DOHH2 (cell line): ENCODE results near the gene ZNF526.

Source experiments
- H3F3A ChIP-seq: fragments of 200-600 bp; sonication (generic), shearing (Covaris generic); 2 replicates; pipeline ENCODE4 v1.6.0; 2016; ENCODE audit warnings: antibody characterized with exemption, mild to moderate bottlenecking; ENCODE audit not compliant: control insufficient read depth, insufficient read depth
- H3K27ac ChIP-seq: fragments of 200-600 bp; sonication (generic); 2 replicates; pipeline ENCODE4 v1.5.1; 2014; ENCODE audit warnings: low read depth, mild to moderate bottlenecking, low read length, moderate library complexity
- H3K27me3 ChIP-seq: fragments of 200-600 bp; sonication (generic); 2 replicates; pipeline ENCODE4 v1.6.1; 2014; ENCODE audit warnings: mild to moderate bottlenecking, low read length, mixed read lengths; ENCODE audit not compliant: control insufficient read depth
- H3K36me3 ChIP-seq: fragments of 200-600 bp; sonication (generic); 2 replicates; pipeline ENCODE4 v1.6.1; 2014; ENCODE audit warnings: mild to moderate bottlenecking, low read length, moderate library complexity, mixed read lengths; ENCODE audit not compliant: control insufficient read depth
- H3K4me1 ChIP-seq: fragments of 200-600 bp; sonication (generic); 2 replicates; pipeline ENCODE4 v1.6.1; 2014; ENCODE audit warnings: mild to moderate bottlenecking, low read length, mixed read lengths; ENCODE audit not compliant: control insufficient read depth
- H3K4me2 ChIP-seq: fragments of 200-600 bp; sonication (generic); 2 replicates; pipeline ENCODE4 v1.6.0; 2014; ENCODE audit warnings: mild to moderate bottlenecking, low read length, moderate library complexity
- H3K4me3 ChIP-seq: fragments of 200-600 bp; sonication (generic); 2 replicates; pipeline ENCODE4 v1.5.1; 2014; ENCODE audit warnings: mild to moderate bottlenecking, low read length, mixed read lengths
- H3K79me2 ChIP-seq: fragments of 200-600 bp; sonication (generic); 2 replicates; pipeline ENCODE4 v1.6.1; 2014; ENCODE audit warnings: mild to moderate bottlenecking, low read length, mixed read lengths; ENCODE audit not compliant: control insufficient read depth
- H3K9me2 ChIP-seq: fragments of 200-600 bp; sonication (generic); replicated peaks from 2 replicates; pipeline ENCODE4 v1.6.1; 2014; ENCODE audit warnings: mild to moderate bottlenecking, low read length, mixed read lengths; ENCODE audit not compliant: control insufficient read depth
- H3K9me3 ChIP-seq: fragments of 200-600 bp; sonication (generic); 2 replicates; pipeline ENCODE4 v1.6.1; 2014; ENCODE audit warnings: antibody characterized with exemption, low read length, mixed read lengths; ENCODE audit not compliant: control insufficient read depth, insufficient read depth
- H4K20me1 ChIP-seq: fragments of 200-600 bp; sonication (generic); 2 replicates; pipeline ENCODE4 v1.6.0; 2014; ENCODE audit warnings: low read depth, mild to moderate bottlenecking, antibody characterized with exemption, low read length, moderate library complexity; ENCODE audit not compliant: control insufficient read depth, insufficient read depth
- EZH2phosphoT487 ChIP-seq: fragments of 200-600 bp; sonication (generic); IDR thresholded peaks from 2 replicates; pipeline ENCODE4 v1.6.1; 2017; ENCODE audit warnings: borderline replicate concordance, mild to moderate bottlenecking, antibody characterized with exemption, low read length, moderate library complexity, mixed read lengths
- TF ChIP-seq, protein P1 (sequence below): fragments of 200-600 bp; sonication (generic); IDR thresholded peaks from one replicate; pipeline ENCODE4 v1.5.1; 2014; ENCODE audit warnings: antibody characterized with exemption, mild to moderate bottlenecking, low read depth, low read length; ENCODE audit not compliant: poor library complexity, severe bottlenecking

The ZNF526 gene

GRCh38 chr19:42178791-42179674 is 41.1 kb upstream of the ZNF526 start:
- H3K9me3 ChIP-seq, result no peaks in the 10 kb centered on the region
- H3K4me3 ChIP-seq, result no peak overlapping the region
- H3K27me3 ChIP-seq, result peaks cover 45% of the 10 kb centered on the region
- no peak overlapping the region for H3K27ac ChIP-seq
- H3K4me2 ChIP-seq, result no peak overlapping the region
- no peak for TF ChIP-seq EZH2phosphoT487
- TF ChIP-seq, protein P1, sequence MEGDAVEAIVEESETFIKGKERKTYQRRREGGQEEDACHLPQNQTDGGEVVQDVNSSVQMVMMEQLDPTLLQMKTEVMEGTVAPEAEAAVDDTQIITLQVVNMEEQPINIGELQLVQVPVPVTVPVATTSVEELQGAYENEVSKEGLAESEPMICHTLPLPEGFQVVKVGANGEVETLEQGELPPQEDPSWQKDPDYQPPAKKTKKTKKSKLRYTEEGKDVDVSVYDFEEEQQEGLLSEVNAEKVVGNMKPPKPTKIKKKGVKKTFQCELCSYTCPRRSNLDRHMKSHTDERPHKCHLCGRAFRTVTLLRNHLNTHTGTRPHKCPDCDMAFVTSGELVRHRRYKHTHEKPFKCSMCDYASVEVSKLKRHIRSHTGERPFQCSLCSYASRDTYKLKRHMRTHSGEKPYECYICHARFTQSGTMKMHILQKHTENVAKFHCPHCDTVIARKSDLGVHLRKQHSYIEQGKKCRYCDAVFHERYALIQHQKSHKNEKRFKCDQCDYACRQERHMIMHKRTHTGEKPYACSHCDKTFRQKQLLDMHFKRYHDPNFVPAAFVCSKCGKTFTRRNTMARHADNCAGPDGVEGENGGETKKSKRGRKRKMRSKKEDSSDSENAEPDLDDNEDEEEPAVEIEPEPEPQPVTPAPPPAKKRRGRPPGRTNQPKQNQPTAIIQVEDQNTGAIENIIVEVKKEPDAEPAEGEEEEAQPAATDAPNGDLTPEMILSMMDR, result peak; percentile 84
- peaks cover 10% of the 10 kb centered on the region for H3F3A ChIP-seq
- H4K20me1 ChIP-seq, result no peaks in the 10 kb centered on the region
- H3K79me2 ChIP-seq, result no peaks in the 10 kb centered on the region
- no peaks in the 10 kb centered on the region for H3K36me3 ChIP-seq
- peaks cover 53% of the 10 kb centered on the region for H3K4me1 ChIP-seq
- H3K9me2 ChIP-seq, result no peaks in the 10 kb centered on the region

- Histone ChIP-seq H3K4me2 (no peak overlapping the region), H3K79me2 (no peaks in the 10 kb centered on the region), H3F3A (no peaks in the 10 kb centered on the region)
These were observed 35.7 kb upstream of the ZNF526 start for GRCh38 chr19:42184401-42184861.

DNA sequence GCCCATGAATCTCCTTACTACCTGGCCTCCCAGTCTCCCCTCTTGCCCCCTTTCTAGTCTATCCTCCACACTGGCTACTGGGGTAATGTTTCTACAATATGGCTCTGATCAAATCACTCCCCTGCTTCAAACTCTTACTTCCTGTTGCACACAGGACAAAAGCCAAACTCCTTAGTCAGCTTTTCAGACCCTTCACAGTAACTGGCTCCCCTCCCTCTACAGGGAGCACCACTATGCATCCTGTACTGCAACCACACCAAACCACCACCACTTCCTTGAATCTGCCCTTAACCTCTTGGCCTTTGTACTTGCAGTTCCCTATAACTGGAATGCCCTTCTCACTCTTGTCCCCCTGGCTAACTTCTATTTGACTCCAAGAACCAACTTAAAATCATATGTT is 34.8 kb upstream of the ZNF526 start:
- H3K36me3 ChIP-seq, result no peaks in the 10 kb centered on the region
- H3K79me2 ChIP-seq, result no peaks in the 10 kb centered on the region
- no peaks in the 10 kb centered on the region for H3K27me3 ChIP-seq
- H3K4me1 ChIP-seq, result peaks cover 37% of the 10 kb centered on the region
- peak overlapping the region; percentile 9; the same call in 1 of the 2 replicates for H3K4me2 ChIP-seq
- TF ChIP-seq, protein P1, result no peak
- TF ChIP-seq EZH2phosphoT487, result no peak
- no peaks in the 10 kb centered on the region for H3K9me2 ChIP-seq
- no peaks in the 10 kb centered on the region for H3F3A ChIP-seq
- no peak overlapping the region for H3K27ac ChIP-seq
- no peaks in the 10 kb centered on the region for H4K20me1 ChIP-seq
- no peak overlapping the region for H3K4me3 ChIP-seq
- H3K9me3 ChIP-seq, result no peaks in the 10 kb centered on the region

More at GRCh38 chr19:42184401-42184861, 35.7 kb upstream of the ZNF526 start:
- H3K27ac ChIP-seq, result no peak overlapping the region
- no peak overlapping the region for H3K4me3 ChIP-seq
- H3K4me1 ChIP-seq, result peaks cover 39% of the 10 kb centered on the region
- H3K27me3 ChIP-seq, result peaks cover 5% of the 10 kb centered on the region
- no peaks in the 10 kb centered on the region for H3K9me3 ChIP-seq
- H3K9me2 ChIP-seq, result no peaks in the 10 kb centered on the region
- TF ChIP-seq, protein P1, result peak; percentile 94
- no peak for TF ChIP-seq EZH2phosphoT487
- H4K20me1 ChIP-seq, result no peaks in the 10 kb centered on the region
- no peaks in the 10 kb centered on the region for H3K36me3 ChIP-seq
